Measurements from ENCODE around the gene EFR3B. TPM values are rescaled to one million over a fixed set of nuclear protein-coding genes. Genes with fewer than 3 reads are reported as not detected.

EFR3B gene
- total RNA-seq, 4 donors from 2014 or later = 0.66 to 2.0 (median 1.0) TPM

DNA sequence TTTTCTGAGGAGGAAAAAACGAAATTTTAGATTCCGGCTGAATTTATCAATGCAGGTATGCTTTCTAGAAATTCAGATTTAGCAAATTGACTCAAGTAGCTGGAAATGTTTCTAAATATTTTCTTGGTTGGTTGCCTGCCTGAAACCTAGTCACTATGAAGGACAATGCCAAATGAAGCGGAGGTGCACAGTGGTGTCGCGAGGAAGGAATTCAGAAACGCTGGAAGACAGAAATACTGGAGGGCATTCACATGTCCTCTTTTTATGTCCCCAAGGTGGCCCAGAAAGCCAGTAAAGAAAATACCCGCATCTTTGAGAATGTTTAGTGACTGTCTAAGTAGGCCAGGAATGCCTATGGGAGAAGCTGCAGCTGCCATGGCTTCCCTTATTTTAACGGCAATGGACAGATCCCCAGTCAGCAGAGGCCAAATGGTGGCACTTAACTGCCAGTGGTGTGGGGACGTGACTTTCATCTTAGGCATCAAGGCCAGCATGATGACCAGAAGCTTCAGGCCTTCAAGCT lies 15.8 kb upstream of the EFR3B start:
- TF ChIP-seq, protein P1, sequence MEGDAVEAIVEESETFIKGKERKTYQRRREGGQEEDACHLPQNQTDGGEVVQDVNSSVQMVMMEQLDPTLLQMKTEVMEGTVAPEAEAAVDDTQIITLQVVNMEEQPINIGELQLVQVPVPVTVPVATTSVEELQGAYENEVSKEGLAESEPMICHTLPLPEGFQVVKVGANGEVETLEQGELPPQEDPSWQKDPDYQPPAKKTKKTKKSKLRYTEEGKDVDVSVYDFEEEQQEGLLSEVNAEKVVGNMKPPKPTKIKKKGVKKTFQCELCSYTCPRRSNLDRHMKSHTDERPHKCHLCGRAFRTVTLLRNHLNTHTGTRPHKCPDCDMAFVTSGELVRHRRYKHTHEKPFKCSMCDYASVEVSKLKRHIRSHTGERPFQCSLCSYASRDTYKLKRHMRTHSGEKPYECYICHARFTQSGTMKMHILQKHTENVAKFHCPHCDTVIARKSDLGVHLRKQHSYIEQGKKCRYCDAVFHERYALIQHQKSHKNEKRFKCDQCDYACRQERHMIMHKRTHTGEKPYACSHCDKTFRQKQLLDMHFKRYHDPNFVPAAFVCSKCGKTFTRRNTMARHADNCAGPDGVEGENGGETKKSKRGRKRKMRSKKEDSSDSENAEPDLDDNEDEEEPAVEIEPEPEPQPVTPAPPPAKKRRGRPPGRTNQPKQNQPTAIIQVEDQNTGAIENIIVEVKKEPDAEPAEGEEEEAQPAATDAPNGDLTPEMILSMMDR (IDR thresholded peaks at IDR 0.05; ENCODE audit: low read depth) = no peak

DNA sequence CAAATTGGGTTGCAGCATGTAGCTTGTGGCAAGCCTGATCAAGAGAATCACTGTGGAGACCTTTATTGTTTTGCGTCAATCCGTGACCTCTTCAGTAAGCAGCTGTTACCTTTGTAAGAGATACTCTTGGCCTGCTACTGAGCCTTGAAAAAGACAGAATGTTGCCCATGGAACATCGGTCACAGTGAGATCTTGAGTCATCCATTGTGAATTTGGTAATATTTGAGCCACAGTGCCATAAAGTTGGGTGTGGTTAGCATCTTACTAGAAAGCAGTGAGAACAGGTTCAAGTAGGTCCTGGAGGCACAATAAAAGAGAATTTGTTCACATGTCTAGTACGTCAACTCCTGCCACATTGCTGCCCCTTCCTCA lies 12.7 kb upstream of the EFR3B start:
- TF ChIP-seq, protein P1 (IDR thresholded peaks at IDR 0.05; ENCODE audit: low read depth) = no peak

DNA sequence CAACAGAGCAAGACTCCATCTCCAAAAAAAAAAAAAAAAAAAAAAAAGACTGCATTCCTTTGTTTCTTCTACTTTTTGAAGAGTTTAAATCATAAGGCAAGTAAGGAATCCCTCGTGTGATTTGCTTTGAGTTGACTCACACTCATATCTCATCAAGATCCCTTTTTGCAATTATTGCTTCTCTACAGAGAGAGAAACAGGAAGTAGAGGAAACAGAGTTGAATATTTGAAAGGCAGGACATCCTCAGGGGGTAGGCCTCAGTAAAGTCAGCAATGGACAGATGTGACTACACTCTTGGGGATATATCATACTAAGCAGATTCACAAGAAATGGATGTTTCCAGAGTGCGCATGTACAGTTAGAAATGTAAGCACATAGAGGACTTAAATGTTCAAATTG lies 11.2 kb upstream of the EFR3B start:
- TF ChIP-seq, protein P1 (IDR thresholded peaks at IDR 0.05; ENCODE audit: low read depth) = no peak

DNA sequence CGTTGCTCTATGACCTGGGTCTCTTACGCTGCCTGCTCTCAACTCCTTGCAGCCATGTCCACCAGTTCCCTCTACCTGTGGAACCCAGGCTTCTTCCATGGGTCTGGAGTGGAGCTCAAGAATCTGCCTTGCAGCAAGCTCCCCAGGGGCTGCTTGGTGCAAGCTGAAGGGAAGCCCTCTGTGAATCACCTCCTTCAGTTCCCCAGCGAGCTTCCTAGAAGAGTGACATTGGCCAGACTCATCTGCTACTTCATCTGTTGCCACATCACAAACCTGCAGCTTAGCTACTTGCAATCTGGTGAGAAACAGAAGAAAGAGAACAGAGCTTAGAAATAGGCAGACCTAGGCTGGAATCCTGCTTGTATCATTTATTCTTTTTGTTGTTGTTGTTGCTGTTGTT lies 9.8 kb upstream of the EFR3B start:
- TF ChIP-seq, protein P1 (IDR thresholded peaks at IDR 0.05; ENCODE audit: low read depth) = no peak

DNA sequence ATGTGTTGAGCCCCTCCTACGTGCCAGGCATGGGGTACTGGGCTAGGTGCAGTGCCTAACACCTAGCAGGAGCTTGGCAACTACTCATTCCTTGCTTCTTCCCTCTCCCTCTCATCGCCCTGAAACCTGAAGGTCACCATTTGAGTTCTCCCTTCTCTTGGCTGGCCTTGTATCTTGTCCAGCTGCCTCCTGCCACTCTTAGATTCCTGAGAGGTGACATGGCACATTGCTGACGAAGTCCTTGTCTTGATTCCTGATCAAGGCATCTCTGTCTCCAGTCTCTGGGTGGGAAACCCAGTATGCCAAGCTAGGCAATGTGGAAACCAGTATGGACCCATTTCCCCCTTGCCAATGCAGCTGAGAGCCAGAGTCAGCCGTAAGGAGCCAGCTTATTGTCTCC lies 9.0 kb upstream of the EFR3B start:
- TF ChIP-seq, protein P1 (IDR thresholded peaks at IDR 0.05; ENCODE audit: low read depth) = no peak

DNA sequence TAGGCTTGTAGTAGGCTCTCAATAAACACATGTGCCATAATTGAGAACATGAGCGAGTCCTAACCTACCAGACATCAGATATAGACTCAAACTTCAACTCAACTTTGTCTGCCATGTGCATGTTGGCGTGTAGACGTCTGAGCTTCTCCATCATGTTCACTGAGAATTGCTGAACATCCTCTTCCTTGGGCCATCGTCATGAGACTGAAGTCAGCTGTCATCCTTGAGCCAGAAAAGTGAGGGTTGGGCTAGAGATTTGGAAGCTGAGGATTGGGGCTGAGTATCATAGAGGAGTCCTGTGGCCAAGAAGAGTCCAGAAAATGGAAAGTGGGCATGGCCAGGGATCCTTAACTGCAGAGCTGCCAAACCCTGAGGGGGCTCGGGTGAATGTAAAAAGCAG lies 7.8 kb upstream of the EFR3B start:
- TF ChIP-seq, protein P1 (IDR thresholded peaks at IDR 0.05; ENCODE audit: low read depth) = no peak

DNA sequence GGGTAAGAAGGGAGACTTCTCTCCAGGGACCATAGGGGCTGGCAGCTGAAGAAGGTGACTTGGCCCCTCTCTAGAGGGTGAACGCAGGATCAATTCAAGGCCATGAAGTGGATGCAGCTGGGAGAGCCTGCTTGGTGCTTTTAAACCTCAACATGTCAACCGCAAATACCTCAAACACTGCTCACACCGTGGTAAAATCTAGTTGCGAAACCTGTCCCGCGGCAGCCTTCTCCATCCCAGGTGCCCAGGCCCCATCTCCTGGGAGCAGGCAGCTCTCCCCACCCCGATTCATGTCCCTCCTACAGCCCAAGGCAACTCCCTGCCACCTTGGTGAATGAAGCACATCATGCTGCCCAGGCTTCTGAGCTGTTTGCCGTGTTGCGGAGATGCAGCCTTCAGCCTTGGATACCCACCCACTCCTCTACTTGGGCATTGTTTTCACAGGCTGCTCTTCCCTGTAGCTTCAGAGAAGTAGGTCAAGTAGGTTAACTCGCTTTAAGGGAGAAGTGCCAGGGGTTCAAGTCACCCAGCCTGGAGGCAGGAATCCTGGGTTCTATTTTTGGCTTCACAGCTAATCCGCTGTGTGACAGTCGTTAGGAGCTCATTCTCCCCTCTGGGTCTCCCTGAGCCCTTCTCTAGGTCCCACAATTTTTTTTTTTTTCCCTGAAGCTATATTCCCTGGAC lies 6.2 kb upstream of the EFR3B start:
- TF ChIP-seq, protein P1 (IDR thresholded peaks at IDR 0.05; ENCODE audit: low read depth) = no peak

Data from subcutaneous adipose tissue (tissue), 4 donors.